ENCODE measurements around the gene SMG5. TPM values are rescaled to one million over a fixed set of nuclear protein-coding genes. Genes with fewer than 3 reads are reported as not detected.

Gene SMG5
- total RNA-seq, 2 experiments from 2014 or later = 89.4 to 103 TPM

- Mint-ChIP-seq H3K27ac (no peak overlapping the region), H3K4me3 (no peak overlapping the region), H3K27me3 (no peaks in the 10 kb centered on the region), H3K9me3 (ENCODE audit: low read depth) (no peaks in the 10 kb centered on the region), H3K4me1 (no peaks in the 10 kb centered on the region), H3K36me3 (peaks cover 57% of the 10 kb centered on the region)
- ATAC-seq (no peak), DNase-seq (no peak)
- CTCF ChIA-PET = interaction anchor here (1.1 kb wide), 1 partner anchor 45 kb away, joined by 4 read pairs; no protein-coding TSS in a partner anchor
Measured at GRCh38 chr1:156270314-156270713, 12.3 kb downstream of the SMG5 start.

GRCh38 chr1:156268336-156268735 is 14.3 kb downstream of the SMG5 start:
- CTCF ChIA-PET = interaction anchor here (1.0 kb wide), 1 partner anchor 42 kb away, joined by 3 read pairs; no protein-coding TSS in a partner anchor
- Mint-ChIP-seq H3K27ac (no peak overlapping the region), H3K4me3 (no peak overlapping the region), H3K9me3 (ENCODE audit: low read depth) (no peaks in the 10 kb centered on the region), H3K4me1 (no peaks in the 10 kb centered on the region), H3K27me3 (no peaks in the 10 kb centered on the region), H3K36me3 (peaks cover 54% of the 10 kb centered on the region)
- ATAC-seq (no peak), DNase-seq (no peak)

- Mint-ChIP-seq H3K4me3 (no peak overlapping the region), H3K27ac (no peak overlapping the region), H3K9me3 (ENCODE audit: low read depth) (no peaks in the 10 kb centered on the region), H3K36me3 (peaks cover 56% of the 10 kb centered on the region), H3K27me3 (no peaks in the 10 kb centered on the region), H3K4me1 (no peaks in the 10 kb centered on the region)
- CTCF ChIA-PET = no interaction called here
- DNase-seq (no peak), ATAC-seq (no peak)
Measured at GRCh38 chr1:156266051-156266450, 16.6 kb downstream of the SMG5 start.

DNA sequence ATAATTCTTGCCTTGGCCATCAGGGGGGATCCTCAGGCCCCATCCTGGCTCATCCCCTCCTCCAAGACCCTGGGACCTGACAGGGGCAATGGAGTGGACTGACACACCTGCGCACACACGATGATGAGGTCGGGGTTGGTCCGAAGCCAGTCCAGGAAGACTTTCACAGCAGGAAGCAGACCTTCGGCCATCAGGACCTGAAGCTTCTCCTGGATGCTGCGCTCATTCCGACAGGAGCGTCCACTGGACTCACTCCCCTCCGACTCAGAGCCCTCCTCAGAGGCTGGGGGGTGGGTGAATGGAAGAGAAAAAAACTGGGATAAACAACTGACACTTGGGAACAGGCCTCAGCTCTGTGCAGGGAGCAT is 19.4 kb downstream of the SMG5 start:
- H3K27ac Mint-ChIP-seq = no peak overlapping the region
- H3K36me3 Mint-ChIP-seq = peaks cover 60% of the 10 kb centered on the region
- CTCF ChIA-PET = interaction anchor here (0.9 to 1.7 kb wide), 6 partner anchors 8 to 123 kb away, joined by 3 to 5 read pairs (median 3); partner anchors contain the start of genes PAQR6 and SMG5
- H3K4me3 Mint-ChIP-seq = no peak overlapping the region
- no peaks in the 10 kb centered on the region for H3K27me3 Mint-ChIP-seq
- DNase-seq (no peak), ATAC-seq (no peak)
- no peaks in the 10 kb centered on the region for H3K9me3 Mint-ChIP-seq (ENCODE audit: low read depth)
- no peaks in the 10 kb centered on the region for H3K4me1 Mint-ChIP-seq

GRCh38 chr1:156262461-156263287 is 20.0 kb downstream of the SMG5 start:
- no peak overlapping the region for H3K4me3 Mint-ChIP-seq
- peaks cover 60% of the 10 kb centered on the region for H3K36me3 Mint-ChIP-seq
- peaks cover 6% of the 10 kb centered on the region for H3K4me1 Mint-ChIP-seq
- no peak overlapping the region for H3K27ac Mint-ChIP-seq
- CTCF ChIA-PET = interaction anchor here (0.9 to 1.7 kb wide), 4 partner anchors 8 to 123 kb away, joined by 3 to 5 read pairs (median 3); partner anchors contain the start of genes PAQR6 and SMG5
- no peaks in the 10 kb centered on the region for H3K9me3 Mint-ChIP-seq (ENCODE audit: low read depth)
- H3K27me3 Mint-ChIP-seq = no peaks in the 10 kb centered on the region
- ATAC-seq = no peak
- DNase-seq = no peak

- peaks cover 11% of the 10 kb centered on the region for H3K4me1 Mint-ChIP-seq
- no peak overlapping the region for H3K4me3 Mint-ChIP-seq
- DNase-seq (no peak), ATAC-seq (no peak)
- no peaks in the 10 kb centered on the region for H3K9me3 Mint-ChIP-seq (ENCODE audit: low read depth)
- H3K36me3 Mint-ChIP-seq = peaks cover 48% of the 10 kb centered on the region
- no peaks in the 10 kb centered on the region for H3K27me3 Mint-ChIP-seq
- H3K27ac Mint-ChIP-seq = no peak overlapping the region
- CTCF ChIA-PET = interaction anchor here (0.9 to 1.5 kb wide), 4 partner anchors 19 to 131 kb away, joined by 3 to 10 read pairs (median 4); partner anchors contain the start of gene BGLAP
Measured at GRCh38 chr1:156260896-156261295, 21.7 kb downstream of the SMG5 start.

- H3K9me3 Mint-ChIP-seq (ENCODE audit: low read depth) = no peaks in the 10 kb centered on the region
- peaks cover 42% of the 10 kb centered on the region for H3K36me3 Mint-ChIP-seq
- no peaks in the 10 kb centered on the region for H3K27me3 Mint-ChIP-seq
- H3K4me1 Mint-ChIP-seq = peaks cover 11% of the 10 kb centered on the region
- CTCF ChIA-PET = interaction anchor here (0.8 to 1.5 kb wide), 7 partner anchors 9 to 130 kb away, joined by 3 to 10 read pairs (median 3); no protein-coding TSS in a partner anchor
- DNase-seq (no peak), ATAC-seq (no peak)
- H3K4me3 Mint-ChIP-seq = no peak overlapping the region
- H3K27ac Mint-ChIP-seq = no peak overlapping the region
Measured at GRCh38 chr1:156259805-156260204, 22.8 kb downstream of the SMG5 start.

DNA sequence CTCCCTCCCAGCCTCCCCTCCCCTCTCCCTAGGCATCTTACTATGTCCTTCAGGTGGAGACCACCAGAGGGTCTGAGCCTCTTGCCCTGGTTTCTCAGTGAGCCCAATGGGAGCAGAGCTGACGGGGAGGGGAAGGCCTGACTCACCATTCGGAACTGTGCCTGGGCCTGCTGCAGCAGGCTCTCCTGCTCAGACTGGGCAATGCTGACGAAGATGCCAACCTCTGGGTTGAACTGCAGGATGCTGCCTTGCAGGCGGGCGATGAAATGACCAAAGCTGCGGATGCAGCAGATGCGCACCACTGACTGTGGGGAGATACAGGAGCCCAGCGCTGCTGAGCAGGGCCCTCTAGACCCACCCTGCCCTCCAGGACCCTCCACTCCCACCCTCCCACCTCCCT is 23.8 kb downstream of the SMG5 start:
- CTCF ChIA-PET = interaction anchor here (0.9 kb wide), 1 partner anchor 123 kb away, joined by 3 read pairs; no protein-coding TSS in a partner anchor
- DNase-seq = no peak
- H3K4me1 Mint-ChIP-seq = peaks cover 11% of the 10 kb centered on the region
- no peak for ATAC-seq
- H3K27me3 Mint-ChIP-seq = no peaks in the 10 kb centered on the region
- H3K27ac Mint-ChIP-seq = no peak overlapping the region
- no peaks in the 10 kb centered on the region for H3K9me3 Mint-ChIP-seq (ENCODE audit: low read depth)
- no peak overlapping the region for H3K4me3 Mint-ChIP-seq
- H3K36me3 Mint-ChIP-seq = peaks cover 39% of the 10 kb centered on the region

- Mint-ChIP-seq H3K36me3 (peaks cover 37% of the 10 kb centered on the region), H3K9me3 (ENCODE audit: low read depth) (no peaks in the 10 kb centered on the region), H3K27ac (peak overlapping the region; percentile 62), H3K4me1 (peaks cover 11% of the 10 kb centered on the region), H3K27me3 (no peaks in the 10 kb centered on the region), H3K4me3 (no peak overlapping the region)
- ATAC-seq (no peak), DNase-seq (no peak)
- CTCF ChIA-PET = interaction anchor here (1.1 to 1.7 kb wide), 2 partner anchors 32 to 62 kb away, joined by 3 to 4 read pairs; no protein-coding TSS in a partner anchor
Measured at GRCh38 chr1:156257711-156258110, 24.9 kb downstream of the SMG5 start.

- CTCF ChIA-PET = no interaction called here
- Mint-ChIP-seq H3K27ac (no peak overlapping the region), H3K36me3 (peaks cover 21% of the 10 kb centered on the region), H3K4me3 (no peak overlapping the region), H3K27me3 (no peaks in the 10 kb centered on the region), H3K9me3 (ENCODE audit: low read depth) (no peaks in the 10 kb centered on the region), H3K4me1 (peaks cover 26% of the 10 kb centered on the region)
- ATAC-seq (no peak), DNase-seq (no peak)
Measured at GRCh38 chr1:156253634-156254033, 29.0 kb downstream of the SMG5 start.

GRCh38 chr1:156251527-156251926 is 31.1 kb downstream of the SMG5 start:
- ATAC-seq = no peak
- H3K4me1 Mint-ChIP-seq = peaks cover 15% of the 10 kb centered on the region
- no peaks in the 10 kb centered on the region for H3K27me3 Mint-ChIP-seq
- CTCF ChIA-PET = interaction anchor here (0.5 to 1.5 kb wide), 6 partner anchors 9 to 104 kb away, joined by 3 to 4 read pairs (median 3); partner anchors contain the start of gene SMG5
- DNase-seq = no peak
- no peak overlapping the region for H3K4me3 Mint-ChIP-seq
- peak overlapping the region; percentile 60 for H3K27ac Mint-ChIP-seq
- H3K9me3 Mint-ChIP-seq (ENCODE audit: low read depth) = no peaks in the 10 kb centered on the region
- H3K36me3 Mint-ChIP-seq = peaks cover 16% of the 10 kb centered on the region

DNA sequence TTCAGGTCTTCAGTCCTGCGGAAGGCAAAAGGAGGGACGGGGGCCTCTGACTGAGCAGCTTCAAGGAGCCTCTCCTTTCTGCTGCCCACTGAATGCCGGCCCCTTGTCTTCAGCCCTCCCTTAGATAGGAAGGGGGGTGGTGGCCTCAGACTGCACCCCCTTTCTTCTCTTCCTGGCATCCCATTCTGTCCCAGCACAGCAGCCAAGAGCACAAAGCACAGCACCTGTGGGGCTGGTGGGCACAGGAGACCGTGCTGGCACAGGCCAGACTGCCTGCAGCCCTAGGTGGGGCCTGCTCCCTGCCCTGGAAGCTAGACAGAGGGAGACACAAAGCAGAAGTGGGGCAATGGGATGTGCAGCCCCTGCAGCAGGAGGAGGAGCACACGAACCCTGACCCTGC is 33.0 kb downstream of the SMG5 start:
- CTCF ChIA-PET = interaction anchor here (1.1 to 2.1 kb wide), 2 partner anchors 11 to 102 kb away, joined by 3 to 4 read pairs; no protein-coding TSS in a partner anchor
- no peak overlapping the region for H3K27ac Mint-ChIP-seq
- no peaks in the 10 kb centered on the region for H3K27me3 Mint-ChIP-seq
- no peaks in the 10 kb centered on the region for H3K9me3 Mint-ChIP-seq (ENCODE audit: low read depth)
- ATAC-seq (no peak), DNase-seq (no peak)
- H3K36me3 Mint-ChIP-seq = peaks cover 12% of the 10 kb centered on the region
- H3K4me1 Mint-ChIP-seq = peaks cover 31% of the 10 kb centered on the region
- no peak overlapping the region for H3K4me3 Mint-ChIP-seq

DNA sequence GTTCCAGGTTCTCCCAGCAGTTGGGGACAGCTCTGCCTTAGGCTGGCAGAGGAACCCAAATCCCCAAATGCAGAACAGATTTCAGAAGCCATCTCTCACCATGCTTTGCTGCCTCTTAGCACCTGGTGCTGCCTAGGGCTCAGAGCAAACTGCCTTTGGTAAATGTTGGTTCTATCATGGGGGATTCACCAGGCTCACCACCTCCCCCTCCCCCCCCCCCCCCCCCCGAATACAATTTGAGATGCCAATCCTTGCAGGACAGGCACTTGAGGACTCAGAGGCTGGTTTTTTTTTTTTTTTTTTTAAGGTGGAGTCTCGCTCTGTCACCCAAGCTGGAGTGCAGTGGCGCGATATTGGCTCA is 34.3 kb downstream of the SMG5 start:
- ATAC-seq (no peak), DNase-seq (no peak)
- Mint-ChIP-seq H3K4me1 (peaks cover 36% of the 10 kb centered on the region), H3K4me3 (no peak overlapping the region), H3K27me3 (no peaks in the 10 kb centered on the region), H3K27ac (peak overlapping the region; percentile 65), H3K9me3 (ENCODE audit: low read depth) (no peaks in the 10 kb centered on the region), H3K36me3 (peaks cover 8% of the 10 kb centered on the region)
- CTCF ChIA-PET = interaction anchor here (1.1 to 2.1 kb wide), 3 partner anchors 9 to 101 kb away, joined by 3 to 4 read pairs (median 3); no protein-coding TSS in a partner anchor
